HT1080 (cell line): ENCODE data around the gene ALDH1L1. TPM values are rescaled to one million over a fixed set of nuclear protein-coding genes. Genes with fewer than 3 reads are reported as not detected.
A peak's percentile ranks its signal among the peaks of the same experiment; 100 is the strongest.

Experiments used
- DNase-seq: peaks from one replicate; pipeline ENCODE4 v3.0.0-alpha.2; 2015; ENCODE audit warnings: low read depth
- small RNA-seq: library from RNA; depleted of rRNA; stranded (forward); fragments of <200 nt; gene quantifications from one replicate; pipeline ENCODE3, GENCODE V24; 2014
- total RNA-seq: library from RNA; depleted of rRNA; stranded (reverse); fragments of >200 nt; shearing (Covaris generic); gene quantifications from 2 replicates; pipeline ENCODE4 v1.2.3, GENCODE V29; 2014; rRNA removed

Gene ALDH1L1
- total RNA-seq, 1 experiment from 2014 or later, result 14.5 TPM

- peak; percentile 60 for DNase-seq
Observed at GRCh38 chr3:126056681-126057500, 123.5 kb downstream of the ALDH1L1 start.

- DNase-seq, result no peak
Observed at GRCh38 chr3:126056088-126056487, 124.3 kb downstream of the ALDH1L1 start.

- DNase-seq, result no peak
Observed at GRCh38 chr3:126054870-126055269, 125.5 kb downstream of the ALDH1L1 start.

GRCh38 chr3:126053949-126054569 is 126.3 kb downstream of the ALDH1L1 start:
- no peak for DNase-seq

Small RNA genes within 50 kb of the gene (small RNA-seq; reads per million reads assigned to genes)
- gene RNU1-30P, result 0.25 reads per million, percentile 18 among the genes with 10 or more reads in this experiment

Other genes starting within 250 kb of the ALDH1L1 start
- 0.30 TPM in 1 of 2 replicates, not detected in the other for gene ROPN1B, start 211.4 kb downstream of the ALDH1L1 start, total RNA-seq
- gene SLC41A3, start 96.5 kb downstream of the ALDH1L1 start, total RNA-seq, result 46.4 and 53.9 TPM in 2 replicates
- 0.13 and 0.20 TPM in 2 replicates for gene KLF15, start 176.8 kb upstream of the ALDH1L1 start, total RNA-seq
- gene CFAP100, start 214.3 kb upstream of the ALDH1L1 start, total RNA-seq, result not detected in 2 replicates